Islet precursor cell (in vitro differentiated cells): Measurements from ENCODE around the gene SRGN.
A peak's percentile ranks its signal among the peaks of the same experiment; 100 is the strongest.
"Not testable (repeated sequence)": the region's sequence is repeated elsewhere in the genome, so short reads cannot be mapped to it uniquely, and the experiment has no call there.

ENCODE experiments used
- DNase-seq: peaks from one replicate; pipeline ENCODE4 v3.0.0-alpha.2; 2018

SRGN gene

GRCh38 chr10:69091143-69091651 is 3.3 kb downstream of the SRGN start:
- no peak for DNase-seq

- DNase-seq = peak; percentile 83
Observed at GRCh38 chr10:69092959-69093850, 5.3 kb downstream of the SRGN start.

- DNase-seq = no peak
Observed at GRCh38 chr10:69093933-69094332, 6.0 kb downstream of the SRGN start.

- no peak for DNase-seq
Observed at GRCh38 chr10:69096045-69096444, 8.1 kb downstream of the SRGN start.

- no peak for DNase-seq
Observed at GRCh38 chr10:69097729-69098128, 9.8 kb downstream of the SRGN start.

- DNase-seq = no peak
Observed at GRCh38 chr10:69100136-69100872, 12.4 kb downstream of the SRGN start.

GRCh38 chr10:69101451-69102095 is 13.7 kb downstream of the SRGN start:
- no peak for DNase-seq

- DNase-seq = no peak
Observed at GRCh38 chr10:69102440-69102839, 14.5 kb downstream of the SRGN start.

GRCh38 chr10:69103784-69104183 is 15.9 kb downstream of the SRGN start:
- DNase-seq = no peak

- no peak for DNase-seq
Observed at GRCh38 chr10:69104994-69105790, 17.3 kb downstream of the SRGN start.

- no peak for DNase-seq
Observed at GRCh38 chr10:69107176-69107490, 19.2 kb downstream of the SRGN start.

GRCh38 chr10:69107699-69108098 is 19.8 kb downstream of the SRGN start:
- no peak for DNase-seq

- DNase-seq = no peak
Observed at GRCh38 chr10:69119896-69120295, 32.0 kb downstream of the SRGN start.

GRCh38 chr10:69123306-69123746 is 35.4 kb downstream of the SRGN start:
- no peak for DNase-seq

- peak; percentile 100 for DNase-seq
Observed at GRCh38 chr10:69123747-69124562, 36.1 kb downstream of the SRGN start, which contains the start of gene VPS26A. Gene VPS26A (plus strand): TSS chr10:69124178. CDS start chr10:69124278, 100 bp downstream.

GRCh38 chr10:69124563-69125268 is 36.8 kb downstream of the SRGN start:
- DNase-seq = peak; percentile 67

- DNase-seq = no peak
Observed at GRCh38 chr10:69125554-69125953, 37.7 kb downstream of the SRGN start.

GRCh38 chr10:69130251-69130650 is 42.3 kb downstream of the SRGN start:
- DNase-seq = no peak

GRCh38 chr10:69139961-69140360 is 52.1 kb downstream of the SRGN start:
- no peak for DNase-seq

GRCh38 chr10:69141304-69141703 is 53.4 kb downstream of the SRGN start:
- no peak for DNase-seq

- DNase-seq = not testable (repeated sequence)
Observed at GRCh38 chr10:69142074-69142473, 54.2 kb downstream of the SRGN start.
